NCI-H1092 (cell line): ENCODE data around the gene SLBP.

ENCODE experiments used
- DNase-seq: peaks from one replicate; lab custom pipeline; 2025; lab: John Stamatoyannopoulos, UW

SLBP gene

DNA sequence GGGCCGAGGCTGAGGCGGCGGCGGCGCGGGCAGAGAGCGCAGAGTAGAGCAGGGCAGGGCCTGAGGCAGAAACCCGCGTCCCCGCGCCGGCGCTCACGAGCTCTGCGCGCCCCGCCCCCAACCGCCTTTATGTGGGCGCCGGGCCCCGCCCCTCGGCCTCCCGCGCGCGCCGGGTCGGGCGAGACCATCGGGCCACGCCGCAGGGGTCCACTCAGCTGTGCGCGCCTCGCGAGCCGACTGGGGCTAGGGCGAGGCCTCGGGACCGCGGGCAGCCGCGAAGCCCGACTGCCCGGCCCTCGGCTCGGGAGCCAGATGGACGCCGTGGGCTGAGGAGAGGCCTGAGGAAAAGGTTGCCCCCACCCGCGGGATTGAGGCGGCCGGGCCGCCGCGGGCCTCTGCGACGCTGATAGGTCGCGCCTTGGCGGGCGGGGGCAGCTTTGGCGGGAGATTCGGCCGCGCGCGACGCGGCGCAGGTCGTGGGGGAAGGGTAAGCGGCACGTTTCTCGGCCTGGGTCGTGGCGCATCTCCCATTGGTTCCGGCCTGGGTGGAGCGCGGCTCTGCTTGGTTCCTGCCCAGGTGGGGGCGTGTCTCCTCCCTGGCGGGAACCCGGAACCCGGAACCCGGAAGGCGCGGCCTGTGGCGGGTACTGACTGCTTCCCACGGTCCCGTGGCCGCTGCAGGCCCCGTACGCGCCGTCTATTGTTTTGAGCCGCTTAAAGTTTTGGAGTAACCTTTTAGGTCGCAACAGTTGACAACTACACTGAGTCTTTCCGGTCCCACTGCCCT lies at the start of gene SLBP:
Gene SLBP (minus strand): TSS at position 104 of the 787 bp plus-strand sequence. CDS start 131 bp downstream, outside the sequence.
- DNase-seq = peak; percentile 93

DNA sequence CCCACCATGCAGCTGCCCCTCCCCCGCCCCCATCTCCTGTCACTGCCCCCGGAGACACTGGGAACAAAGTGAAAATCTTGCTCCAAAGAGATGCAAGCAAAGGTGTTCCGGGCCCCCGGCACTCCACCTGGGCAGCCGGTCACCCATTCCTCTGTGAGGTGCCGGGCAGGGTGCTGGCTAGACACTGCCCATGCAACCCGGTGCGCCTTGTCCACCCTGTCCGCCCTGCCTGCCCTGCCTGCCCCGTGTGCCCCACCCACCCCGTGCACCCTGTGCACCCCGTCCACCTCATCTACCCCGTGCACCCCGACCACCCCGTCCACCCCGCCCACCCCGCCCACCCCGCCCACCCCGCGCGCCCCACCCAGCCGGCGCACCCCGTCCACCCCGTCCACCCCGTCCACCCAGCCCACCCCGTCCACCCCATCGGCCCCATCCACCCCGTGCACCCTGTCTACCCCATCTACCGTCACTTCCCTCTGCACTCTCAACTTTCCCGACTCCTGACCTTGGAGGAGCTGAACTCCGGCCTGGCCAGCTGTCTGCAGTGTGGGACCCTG lies 49.1 kb upstream of the SLBP start:
- no peak for DNase-seq

GRCh38 chr4:1760521-1761071 lies 48.5 kb upstream of the SLBP start:
- no peak for DNase-seq

GRCh38 chr4:1759818-1760223 lies 47.7 kb upstream of the SLBP start:
- no peak for DNase-seq

DNA sequence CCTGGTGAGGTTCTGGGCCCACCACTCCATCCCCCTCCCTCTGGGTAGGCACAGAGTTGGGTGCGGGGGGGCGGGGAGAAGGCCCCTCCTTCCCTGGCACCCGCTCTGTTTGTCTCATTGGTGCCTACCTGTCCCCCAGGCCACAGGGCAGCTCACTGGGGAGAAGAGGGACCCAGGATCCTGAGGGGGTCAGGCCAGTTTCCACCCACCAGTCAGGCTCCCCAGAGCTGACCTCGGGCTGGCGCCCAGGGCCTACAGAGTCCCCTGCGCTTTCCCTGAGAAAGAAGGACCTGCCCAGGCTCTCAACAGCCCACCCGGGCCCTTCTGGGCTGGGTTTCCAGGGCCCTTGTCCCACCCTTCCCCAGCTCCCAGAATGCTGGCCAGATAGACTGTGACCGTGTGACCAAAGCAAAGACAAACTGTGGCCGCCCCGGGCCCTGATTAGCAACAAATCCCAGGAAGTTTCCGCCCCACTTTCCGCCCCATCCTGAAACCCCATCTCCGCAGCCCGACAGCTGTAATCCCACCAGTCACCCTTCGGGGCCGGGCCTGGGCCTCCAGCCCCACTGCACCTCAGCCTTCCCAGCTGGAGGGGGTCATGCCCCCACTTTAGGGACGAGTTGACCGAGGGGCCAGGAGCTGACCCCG lies 47.2 kb upstream of the SLBP start:
- no peak for DNase-seq

DNA sequence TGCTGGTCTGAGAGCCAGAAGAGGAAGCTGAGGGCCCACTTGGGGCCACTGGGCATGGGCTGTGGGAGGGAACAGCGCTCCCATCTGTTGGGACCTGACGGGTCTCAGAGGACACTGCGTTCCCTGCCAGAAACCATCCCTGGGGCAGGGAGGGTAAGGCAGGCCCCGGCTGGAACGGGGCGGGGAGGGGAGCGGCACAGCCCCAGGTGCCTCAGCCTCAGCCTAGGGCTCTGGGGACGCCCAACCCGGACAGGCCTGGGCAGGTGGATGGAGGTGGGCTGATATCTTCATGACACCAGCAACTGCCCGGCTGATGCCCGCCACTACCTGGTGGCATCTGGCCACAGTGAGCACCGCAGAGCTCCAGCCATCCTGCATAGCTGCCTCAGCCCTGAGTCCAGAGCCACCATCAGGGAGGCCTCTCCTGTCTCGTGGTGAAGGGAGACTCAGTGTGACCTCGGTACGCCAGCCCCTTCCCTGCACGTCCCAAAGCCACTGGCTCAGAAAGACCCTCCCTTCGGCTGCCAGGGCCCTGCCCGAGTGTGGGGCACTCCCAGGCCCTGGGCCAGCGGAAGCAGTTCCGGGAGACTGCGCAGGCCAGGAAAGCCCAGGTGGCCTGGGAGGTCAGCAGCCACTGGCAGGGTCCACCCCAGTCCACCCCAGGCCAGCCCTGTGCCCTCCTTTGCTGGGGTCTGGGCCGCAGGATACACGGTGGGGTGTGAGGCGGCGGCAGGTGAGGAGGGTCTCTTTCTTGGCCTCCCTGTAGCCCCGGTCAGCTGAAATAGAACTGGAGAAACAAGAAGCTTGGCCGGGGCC lies 46.4 kb upstream of the SLBP start:
- no peak for DNase-seq

- DNase-seq = no peak
Measured at GRCh38 chr4:1757836-1758235, 45.7 kb upstream of the SLBP start.

GRCh38 chr4:1756893-1757779 lies 45.0 kb upstream of the SLBP start:
- DNase-seq = no peak

- no peak for DNase-seq
Measured at GRCh38 chr4:1756079-1756478, 44.0 kb upstream of the SLBP start.

DNA sequence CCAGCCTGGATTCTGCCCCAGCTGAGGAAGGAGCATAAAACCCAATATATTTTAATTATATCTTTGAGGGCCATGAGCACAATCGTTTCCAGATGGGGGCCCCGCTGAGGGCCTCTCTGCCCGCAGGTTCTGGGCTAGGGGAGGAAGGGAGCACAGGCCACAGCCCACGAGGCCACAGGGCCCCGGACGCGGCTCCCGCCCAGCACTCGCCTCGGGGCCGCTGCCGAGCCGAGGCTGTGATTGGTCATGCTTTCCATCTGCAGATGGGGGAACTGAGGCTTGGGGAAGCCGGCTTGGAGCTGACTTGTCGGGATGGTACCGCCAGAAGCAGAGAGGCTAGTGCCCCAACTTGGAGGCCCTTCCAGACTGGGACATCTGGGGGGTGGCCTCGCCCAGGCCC lies 43.2 kb upstream of the SLBP start:
- no peak for DNase-seq

GRCh38 chr4:1754336-1754735 lies 42.2 kb upstream of the SLBP start:
- DNase-seq = no peak

GRCh38 chr4:1753697-1754311 lies 41.7 kb upstream of the SLBP start:
- DNase-seq = no peak

DNA sequence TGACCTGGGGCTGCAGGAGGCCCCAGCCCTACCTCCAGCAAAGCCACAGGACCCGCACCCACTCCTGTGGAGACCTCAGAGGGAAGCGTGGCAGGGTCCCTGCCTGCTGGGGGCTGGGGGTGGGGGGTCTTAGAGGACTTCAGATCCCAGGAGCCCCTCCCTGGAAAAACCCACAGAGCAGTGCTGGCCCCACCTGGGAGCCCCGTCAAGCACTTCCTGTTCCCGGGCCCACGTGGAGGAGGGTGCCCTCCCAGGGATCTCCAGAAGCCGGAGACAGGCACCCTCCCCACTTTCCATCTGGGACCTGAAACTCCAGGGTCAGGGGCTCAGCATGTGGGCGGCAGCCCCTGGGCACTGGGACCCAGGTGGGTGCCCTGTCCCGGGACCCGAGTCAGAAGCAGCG lies 41.2 kb upstream of the SLBP start:
- no peak for DNase-seq

DNA sequence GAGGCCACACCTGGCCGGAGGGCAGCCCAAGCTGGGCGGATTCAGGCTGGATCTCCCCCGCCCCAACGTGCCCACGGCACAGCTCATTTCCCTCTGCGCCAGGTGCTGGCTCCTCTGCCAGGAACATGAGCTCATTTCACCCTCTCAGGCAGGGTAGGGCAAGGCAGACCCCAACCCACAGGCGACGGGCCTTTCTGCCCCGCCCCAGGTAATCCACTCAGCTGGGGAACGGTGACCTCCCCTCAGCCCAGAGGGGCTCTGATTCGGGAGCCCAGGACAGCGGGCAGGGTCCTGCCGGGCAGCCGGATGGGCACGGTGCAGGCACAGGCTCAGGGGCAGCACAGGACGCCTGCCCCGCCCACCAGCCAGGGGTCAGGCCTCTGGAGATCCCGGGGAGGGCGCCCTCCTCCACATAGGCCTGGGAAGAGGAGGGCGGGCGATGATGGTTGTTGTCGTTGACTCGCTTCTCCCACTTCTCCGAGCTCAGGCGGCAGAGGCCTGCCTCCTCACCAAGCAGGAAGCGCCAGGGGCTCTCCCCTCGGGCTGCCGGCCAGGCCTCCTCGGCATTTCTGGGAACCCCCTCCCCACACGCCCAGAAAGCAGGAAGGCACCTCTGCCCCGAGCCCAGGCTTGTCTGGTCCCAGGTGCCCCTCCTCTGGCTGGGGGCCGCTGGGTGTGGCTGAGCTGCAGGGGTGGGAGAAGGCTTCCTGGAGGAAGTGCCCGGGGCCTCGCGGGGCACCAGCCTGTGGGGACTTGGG lies 40.3 kb upstream of the SLBP start:
- DNase-seq = no peak

DNA sequence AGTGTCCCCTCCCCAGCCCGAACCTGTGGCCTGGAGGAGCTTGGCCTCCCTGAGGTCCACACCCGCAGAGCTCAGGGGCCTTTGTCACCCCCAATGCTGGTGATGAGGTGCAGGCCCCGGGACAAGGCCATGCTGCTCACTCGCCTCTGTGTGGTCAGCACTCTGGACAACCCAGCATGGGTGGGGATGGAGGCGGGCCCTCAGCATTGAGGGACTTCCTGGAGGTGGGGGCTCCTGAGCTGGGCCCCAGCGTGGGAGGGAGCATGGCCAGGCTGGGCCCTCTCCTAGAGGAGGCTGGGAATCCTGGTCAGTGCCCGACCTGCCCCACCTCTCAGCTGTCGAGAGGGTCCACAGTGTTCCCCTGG lies 39.8 kb upstream of the SLBP start:
- DNase-seq = no peak

GRCh38 chr4:1751155-1751918 lies 39.2 kb upstream of the SLBP start:
- no peak for DNase-seq

DNA sequence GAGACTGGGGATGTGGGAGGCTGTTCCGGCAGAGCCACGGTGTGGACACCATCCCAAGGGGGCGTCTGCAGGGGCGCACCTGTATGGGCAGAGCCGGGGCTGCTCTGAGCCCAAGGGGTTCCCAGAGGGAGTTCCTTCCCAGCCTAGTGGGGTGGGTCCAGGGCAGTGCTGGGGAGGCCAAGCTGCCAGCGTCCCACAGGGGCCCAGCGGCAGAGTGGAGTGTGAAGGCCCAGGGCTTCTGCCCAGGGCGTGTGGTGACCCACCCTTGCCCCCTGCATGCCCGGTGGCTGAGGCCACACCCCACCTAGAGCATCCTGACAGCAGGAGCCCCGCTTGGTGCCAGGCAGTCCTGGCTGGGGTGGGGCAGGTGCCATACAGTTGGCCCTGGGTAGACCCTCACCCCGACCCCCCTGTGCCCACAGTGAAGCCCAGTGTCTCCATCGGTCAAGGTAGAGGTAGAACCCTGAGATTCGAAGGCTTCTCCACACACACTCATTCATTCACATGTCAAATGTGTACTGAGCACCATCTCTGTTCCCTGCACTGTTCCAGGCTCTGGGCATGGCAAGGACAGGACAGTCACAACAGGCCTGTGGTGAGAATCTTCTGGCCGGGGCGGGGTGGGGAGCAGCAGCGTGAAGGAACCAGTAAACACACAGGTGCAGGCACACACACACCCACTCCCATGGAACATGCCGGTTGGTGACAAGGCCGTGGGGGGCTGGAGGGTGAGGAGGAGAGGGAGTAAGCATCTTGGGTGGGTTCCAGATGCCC lies 38.4 kb upstream of the SLBP start:
- no peak for DNase-seq

GRCh38 chr4:1749826-1750225 lies 37.7 kb upstream of the SLBP start:
- no peak for DNase-seq
